ENCODE results near the gene TRMT13.
A peak's percentile ranks its signal among the peaks of the same experiment; 100 is the strongest.

The TRMT13 gene, protein sequence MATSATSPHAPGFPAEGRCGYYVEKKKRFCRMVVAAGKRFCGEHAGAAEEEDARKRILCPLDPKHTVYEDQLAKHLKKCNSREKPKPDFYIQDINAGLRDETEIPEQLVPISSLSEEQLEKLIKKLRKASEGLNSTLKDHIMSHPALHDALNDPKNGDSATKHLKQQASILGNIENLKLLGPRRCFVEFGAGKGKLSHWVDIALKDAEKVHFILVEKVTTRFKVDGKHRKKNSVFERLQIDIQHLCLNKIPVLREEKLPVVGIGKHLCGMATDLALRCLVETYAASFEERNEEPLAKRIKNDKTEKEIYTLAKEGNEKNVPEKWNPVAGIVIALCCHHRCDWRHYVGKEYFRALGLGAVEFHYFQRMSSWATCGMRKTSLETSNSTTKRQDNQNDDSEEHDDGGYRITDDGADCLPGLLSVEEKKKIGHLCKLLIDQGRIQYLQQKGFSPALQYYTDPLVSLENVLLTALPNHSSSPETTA

DNA sequence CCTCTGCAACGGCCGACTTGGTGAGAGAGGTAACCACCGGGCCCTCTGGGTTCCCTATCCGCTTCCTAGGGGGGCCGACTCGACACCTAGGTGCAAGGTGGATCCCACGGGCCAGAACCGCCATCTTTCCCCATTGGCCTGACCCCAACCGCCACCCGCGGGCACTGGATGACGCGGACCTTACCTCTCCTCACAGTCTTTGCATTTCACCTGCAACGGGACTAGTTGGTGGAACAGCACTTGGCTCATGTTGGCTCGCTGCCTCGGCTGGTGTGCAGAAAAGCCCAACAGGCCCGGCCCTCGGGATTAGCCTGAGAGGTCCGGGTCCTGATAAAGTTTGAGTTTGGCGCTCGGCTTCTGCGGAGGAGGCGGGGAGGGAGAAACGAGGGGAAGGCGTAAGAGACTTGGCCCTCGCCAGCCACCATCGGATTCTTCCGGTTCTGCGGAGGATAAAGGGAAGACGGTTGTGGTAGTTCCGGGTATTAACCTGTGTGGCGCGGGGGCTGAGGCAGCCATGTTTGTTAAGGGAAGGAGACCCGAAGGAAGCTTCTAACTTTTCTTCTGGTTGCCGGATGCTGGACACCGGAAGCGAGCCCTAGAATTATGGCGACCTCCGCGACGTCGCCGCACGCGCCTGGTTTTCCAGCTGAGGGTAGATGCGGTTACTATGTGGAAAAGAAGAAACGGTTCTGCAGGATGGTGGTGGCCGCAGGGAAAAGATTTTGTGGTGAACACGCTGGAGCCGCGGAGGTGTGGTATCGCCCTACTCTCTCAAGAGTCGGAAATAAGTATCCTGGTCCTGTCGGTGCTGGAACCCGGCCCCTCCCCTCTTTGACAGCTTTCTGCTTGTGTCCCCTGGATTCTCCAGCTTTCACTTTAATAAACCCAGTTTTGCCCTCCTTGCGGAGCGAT, at the start of gene TRMT13, which contains the start of gene SASS6:
Gene TRMT13, plus strand, starts transcription at position 598 of the 912 bp plus-strand sequence. Its CDS starts 6 bp downstream, at position 604.
Gene SASS6, minus strand, starts transcription at position 365 of the 912 bp plus-strand sequence. Its CDS starts 116 bp downstream, at position 249.
- H3K4me3 ChIP-seq (ENCODE audit: low read depth in 1 of 2, low read length in 1 of 2): peak within 1 kb of the TSS; percentile 65 to 90
- no peaks in the 10 kb centered on the region for H3K27me3 ChIP-seq
- H3K9me3 ChIP-seq: no peaks in the 10 kb centered on the region
- peaks cover 16% of the 10 kb centered on the region in 2 experiments for H3K4me1 ChIP-seq (ENCODE audit: control insufficient read depth in 1 of 2, insufficient read depth in 1 of 2, low read depth in 1 of 2, low read length in 1 of 2)
- peaks cover 10% of the 10 kb centered on the region for H3K36me3 ChIP-seq
- TF ChIP-seq, protein P1, sequence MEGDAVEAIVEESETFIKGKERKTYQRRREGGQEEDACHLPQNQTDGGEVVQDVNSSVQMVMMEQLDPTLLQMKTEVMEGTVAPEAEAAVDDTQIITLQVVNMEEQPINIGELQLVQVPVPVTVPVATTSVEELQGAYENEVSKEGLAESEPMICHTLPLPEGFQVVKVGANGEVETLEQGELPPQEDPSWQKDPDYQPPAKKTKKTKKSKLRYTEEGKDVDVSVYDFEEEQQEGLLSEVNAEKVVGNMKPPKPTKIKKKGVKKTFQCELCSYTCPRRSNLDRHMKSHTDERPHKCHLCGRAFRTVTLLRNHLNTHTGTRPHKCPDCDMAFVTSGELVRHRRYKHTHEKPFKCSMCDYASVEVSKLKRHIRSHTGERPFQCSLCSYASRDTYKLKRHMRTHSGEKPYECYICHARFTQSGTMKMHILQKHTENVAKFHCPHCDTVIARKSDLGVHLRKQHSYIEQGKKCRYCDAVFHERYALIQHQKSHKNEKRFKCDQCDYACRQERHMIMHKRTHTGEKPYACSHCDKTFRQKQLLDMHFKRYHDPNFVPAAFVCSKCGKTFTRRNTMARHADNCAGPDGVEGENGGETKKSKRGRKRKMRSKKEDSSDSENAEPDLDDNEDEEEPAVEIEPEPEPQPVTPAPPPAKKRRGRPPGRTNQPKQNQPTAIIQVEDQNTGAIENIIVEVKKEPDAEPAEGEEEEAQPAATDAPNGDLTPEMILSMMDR (IDR thresholded peaks at IDR 0.05): peak; percentile 59
- peak within 1 kb of the TSS; percentile 79 for H3K27ac ChIP-seq

GRCh38 chr1:100087396-100087795, 45.6 kb upstream of the TRMT13 start:
- Histone ChIP-seq H3K9me3 (no peaks in the 10 kb centered on the region), H3K36me3 (peaks cover 24% of the 10 kb centered on the region), H3K4me1 (ENCODE audit: control insufficient read depth in 1 of 2, insufficient read depth in 1 of 2, low read depth in 1 of 2, low read length in 1 of 2) (no peaks in the 10 kb centered on the region), H3K4me3 (ENCODE audit: low read depth in 1 of 2, low read length in 1 of 2) (no peak overlapping the region), H3K27me3 (no peaks in the 10 kb centered on the region), H3K27ac (no peak overlapping the region)
- TF ChIP-seq, protein P1 (IDR thresholded peaks at IDR 0.05): no peak

- no peak overlapping the region for H3K27ac ChIP-seq
- no peaks in the 10 kb centered on the region for H3K4me1 ChIP-seq (ENCODE audit: control insufficient read depth in 1 of 2, insufficient read depth in 1 of 2, low read depth in 1 of 2, low read length in 1 of 2)
- H3K27me3 ChIP-seq: no peaks in the 10 kb centered on the region
- H3K4me3 ChIP-seq (ENCODE audit: low read depth in 1 of 2, low read length in 1 of 2): no peak overlapping the region
- no peaks in the 10 kb centered on the region for H3K9me3 ChIP-seq
- TF ChIP-seq, protein P1 (IDR thresholded peaks at IDR 0.05): no peak
- peaks cover 16% of the 10 kb centered on the region for H3K36me3 ChIP-seq
Observed at GRCh38 chr1:100089082-100089481, 43.9 kb upstream of the TRMT13 start.

GRCh38 chr1:100090471-100090870, 42.5 kb upstream of the TRMT13 start:
- Histone ChIP-seq H3K4me1 (ENCODE audit: control insufficient read depth in 1 of 2, insufficient read depth in 1 of 2, low read depth in 1 of 2, low read length in 1 of 2) (no peaks in the 10 kb centered on the region), H3K27ac (no peak overlapping the region), H3K36me3 (peaks cover 16% of the 10 kb centered on the region), H3K4me3 (ENCODE audit: low read depth in 1 of 2, low read length in 1 of 2) (no peak overlapping the region), H3K9me3 (no peaks in the 10 kb centered on the region), H3K27me3 (no peaks in the 10 kb centered on the region)
- TF ChIP-seq, protein P1 (IDR thresholded peaks at IDR 0.05): no peak

- H3K27ac ChIP-seq: no peak overlapping the region
- H3K27me3 ChIP-seq: no peaks in the 10 kb centered on the region
- TF ChIP-seq, protein P1 (IDR thresholded peaks at IDR 0.05): no peak
- H3K4me1 ChIP-seq (ENCODE audit: control insufficient read depth in 1 of 2, insufficient read depth in 1 of 2, low read depth in 1 of 2, low read length in 1 of 2): no peaks in the 10 kb centered on the region
- no peaks in the 10 kb centered on the region for H3K9me3 ChIP-seq
- no peak overlapping the region for H3K4me3 ChIP-seq (ENCODE audit: low read depth in 1 of 2, low read length in 1 of 2)
- peaks cover 41% of the 10 kb centered on the region for H3K36me3 ChIP-seq
Observed at GRCh38 chr1:100100202-100100601, 32.8 kb upstream of the TRMT13 start.

Measured in neutrophil (primary cell).